Uterus (tissue), 4 donors: Measurements from ENCODE around the gene CLEC2A. TPM values are rescaled to one million over a fixed set of nuclear protein-coding genes. Genes with fewer than 3 reads are reported as not detected.

Source experiments
- DNase-seq, 2 donors: peaks; one replicate each; pipeline ENCODE4 v3.0.0-alpha.2; 2019 to 2020
- H3K27ac ChIP-seq, 2 donors: fragments of 200-600 bp; sonication (generic); 1 replicate in 1 of 2; 2 replicates in 1 of 2; pipeline ENCODE4 v1.5.1; 2016 to 2018
- H3K27me3 ChIP-seq, 2 donors: fragments of 200-600 bp; sonication (generic); one replicate each; pipeline ENCODE4 v1.5.1; 2018 to 2019; ENCODE audit warnings: control low read depth in 1 of 2
- H3K36me3 ChIP-seq, 2 donors: fragments of 200-600 bp; sonication (generic); one replicate each; pipeline ENCODE4 v1.5.1; 2019; ENCODE audit warnings: control low read depth in 1 of 2
- H3K4me1 ChIP-seq, 2 donors: fragments of 200-600 bp; sonication (generic); one replicate each; pipeline ENCODE4 v1.5.1; 2018 to 2019; ENCODE audit warnings: control low read depth in 1 of 2
- H3K4me3 ChIP-seq, 2 donors: fragments of 200-600 bp; sonication (generic); 1 replicate in 1 of 2; 2 replicates in 1 of 2; pipeline ENCODE4 v1.5.1; 2018 to 2019; ENCODE audit warnings: mild to moderate bottlenecking in 1 of 2
- H3K9me3 ChIP-seq, 2 donors: fragments of 200-600 bp; sonication (generic); one replicate each; pipeline ENCODE4 v1.5.1; 2019; ENCODE audit warnings: control low read depth in 1 of 2
- CTCF ChIP-seq, 4 experiments: fragments of 200-600 bp in 2 of 4; fragments of 450-650 bp in 2 of 4; sonication (generic) in 2 of 4; IDR thresholded peaks; one replicate each; pipeline ENCODE4 v1.5.1; 2016 to 2019; ENCODE audit warnings: antibody characterized with exemption in 4 of 4, mild to moderate bottlenecking in 2 of 4, moderate library complexity in 1 of 4
- POLR2A ChIP-seq, 2 donors: fragments of 450-650 bp; IDR thresholded peaks; one replicate each; pipeline ENCODE4 v1.6.1; 2016; ENCODE audit warnings: antibody characterized with exemption in 2 of 2, mild to moderate bottlenecking in 1 of 2, moderate library complexity in 1 of 2
- intact Hi-C: fragments of 100-400 bp; cut with DNase I; formaldehyde crosslinking; loops from one replicate; pipeline ENCODE4 v1.15.1; 2023; ENCODE audit warnings: low total_unique reads
- total RNA-seq, 4 donors: library from RNA; depleted of rRNA in 3 of 4; stranded (reverse); fragments of >200 nt in 3 of 4; gene quantifications; one replicate each; pipeline versions ENCODE4 v1.1.0 to v1.2.4, GENCODE V29; 2014 to 2023
- donor health status: DM: yes; HTN: yes; CAD: no.

CLEC2A gene
- total RNA-seq, 4 donors from 2014 or later = not detected

- TF ChIP-seq CTCF (IDR thresholded peaks at IDR 0.05) = no peak
- TF ChIP-seq POLR2A (IDR thresholded peaks at IDR 0.05) = no peak
- no peak for DNase-seq
- Histone ChIP-seq H3K4me1 (peaks cover 0 to 4% of the 10 kb centered on the region in 2 donors), H3K27ac (peak overlapping the region; percentile 84 to 99), H3K36me3 (no peaks in the 10 kb centered on the region), H3K9me3 (peaks cover 0 to 9% of the 10 kb centered on the region in 2 donors), H3K4me3 (peak overlapping the region; percentile 37 to 42), H3K27me3 (no peaks in the 10 kb centered on the region)
- intact Hi-C loops = no loop called here
Measured at GRCh38 chr12:9868311-9868801, 63.8 kb downstream of the CLEC2A start.

- Histone ChIP-seq H3K9me3 (peaks cover 0 to 9% of the 10 kb centered on the region in 2 donors), H3K4me3 (peak overlapping the region; percentile 37 to 42), H3K4me1 (peaks cover 0 to 4% of the 10 kb centered on the region in 2 donors), H3K36me3 (no peaks in the 10 kb centered on the region), H3K27ac (peak overlapping the region; percentile 84 to 99), H3K27me3 (no peaks in the 10 kb centered on the region)
- no peak for DNase-seq
- TF ChIP-seq POLR2A (IDR thresholded peaks at IDR 0.05) (no peak), CTCF (IDR thresholded peaks at IDR 0.05) (no peak)
- intact Hi-C loops = no loop called here
Measured at GRCh38 chr12:9867531-9867930, 64.6 kb downstream of the CLEC2A start.

GRCh38 chr12:9866860-9867269 is 65.3 kb downstream of the CLEC2A start:
- Histone ChIP-seq H3K36me3 (no peaks in the 10 kb centered on the region), H3K9me3 (peaks cover 0 to 9% of the 10 kb centered on the region in 2 donors), H3K27ac (peak overlapping the region; percentile 84 to 99), H3K4me3 (peak overlapping the region; percentile 37 to 42), H3K4me1 (peaks cover 0 to 4% of the 10 kb centered on the region in 2 donors), H3K27me3 (no peaks in the 10 kb centered on the region)
- intact Hi-C loops = no loop called here
- DNase-seq = no peak
- TF ChIP-seq POLR2A (IDR thresholded peaks at IDR 0.05) = no peak
- no peak for TF ChIP-seq CTCF (IDR thresholded peaks at IDR 0.05)

- H3K4me3 ChIP-seq = peak overlapping the region in 1 of 2 donors; percentile 37
- DNase-seq = no peak
- H3K27ac ChIP-seq = peak overlapping the region; percentile 12 to 99
Measured at GRCh38 chr12:9864913-9865675, 67.1 kb downstream of the CLEC2A start.

More at GRCh38 chr12:9864913-9865675, 67.1 kb downstream of the CLEC2A start:
- intact Hi-C loops = no loop called here
- Histone ChIP-seq H3K27me3 (no peaks in the 10 kb centered on the region), H3K36me3 (no peaks in the 10 kb centered on the region), H3K9me3 (peaks cover 0 to 9% of the 10 kb centered on the region in 2 donors), H3K4me1 (no peaks in the 10 kb centered on the region)
- TF ChIP-seq POLR2A (IDR thresholded peaks at IDR 0.05) (no peak), CTCF (IDR thresholded peaks at IDR 0.05) (no peak)

Other genes starting within 250 kb of the CLEC2A start
- gene CLECL1, start 199.3 kb downstream of the CLEC2A start, total RNA-seq = 1 to 10 TPM in 1 of 4 donors, not detected in 3; 1.9 TPM
- gene CD69, start 171.5 kb downstream of the CLEC2A start, total RNA-seq = 10 to 100 TPM in 1 of 4 donors, 1 to 10 TPM in 2, under 1 TPM in 1; 0.88 to 10.2 (median 2.9) TPM
- gene KLRF1, start 104.9 kb downstream of the CLEC2A start, total RNA-seq = 1 to 10 TPM in 1 of 4 donors, under 1 TPM in 1, not detected in 2; 0.35 to 1.5 TPM
- 10 to 100 TPM in 3 of 4 donors, 1 to 10 TPM in 1; 9.7 to 28.4 (median 22.6) TPM for gene CLEC2B, start 63.0 kb downstream of the CLEC2A start, total RNA-seq
- gene KLRF2, start 50.9 kb downstream of the CLEC2A start, total RNA-seq = not detected
- gene CLEC12A, start 39.0 kb upstream of the CLEC2A start, total RNA-seq = 1 to 10 TPM in 1 of 4 donors, under 1 TPM in 1, not detected in 2; 0.41 to 1.6 TPM
- gene CLEC1B, start 66.8 kb upstream of the CLEC2A start, total RNA-seq = under 1 TPM in 1 of 4 donors, not detected in 3; 0.35 TPM
- gene CLEC12B, start 78.3 kb upstream of the CLEC2A start, total RNA-seq = not detected
- under 1 TPM in 1 of 4 donors, not detected in 3; 0.90 TPM for gene CLEC9A, start 98.3 kb upstream of the CLEC2A start, total RNA-seq
- 10 to 100 TPM in 2 of 4 donors, 1 to 10 TPM in 2; 2.6 to 22.6 (median 13.8) TPM for gene CLEC1A, start 166.6 kb upstream of the CLEC2A start, total RNA-seq
- 10 to 100 TPM in 1 of 4 donors, 1 to 10 TPM in 3; 2.8 to 14.4 (median 4.7) TPM for gene CLEC7A, start 197.8 kb upstream of the CLEC2A start, total RNA-seq
- gene OLR1, start 239.8 kb upstream of the CLEC2A start, total RNA-seq = under 1 TPM in 1 of 4 donors, not detected in 3; 0.41 TPM
- not detected for gene TMEM52B, start 246.7 kb upstream of the CLEC2A start, total RNA-seq